Esophagus squamous epithelium (tissue), 4 donors: Measurements from ENCODE around the gene ADAMTSL1.

Experiments
- POLR2A ChIP-seq, 4 donors: fragments of 450-650 bp; IDR thresholded peaks; one replicate each; pipeline ENCODE4 v1.6.1; 2017; ENCODE audit warnings: antibody characterized with exemption in 4 of 4, mild to moderate bottlenecking in 4 of 4, moderate library complexity in 3 of 4
- TF ChIP-seq, protein P1 (sequence below), 6 experiments: fragments of 450-650 bp in 4 of 6; fragments of 200-600 bp in 2 of 6; sonication (generic) in 2 of 6; IDR thresholded peaks; one replicate each; pipeline ENCODE4 v1.5.1; 2016 to 2019; ENCODE audit warnings: antibody characterized with exemption in 6 of 6, mild to moderate bottlenecking in 4 of 6, moderate library complexity in 4 of 6

GRCh38 chr9:18796696-18797270 lies 322.8 kb downstream of the ADAMTSL1 start:
- TF ChIP-seq, protein P1, sequence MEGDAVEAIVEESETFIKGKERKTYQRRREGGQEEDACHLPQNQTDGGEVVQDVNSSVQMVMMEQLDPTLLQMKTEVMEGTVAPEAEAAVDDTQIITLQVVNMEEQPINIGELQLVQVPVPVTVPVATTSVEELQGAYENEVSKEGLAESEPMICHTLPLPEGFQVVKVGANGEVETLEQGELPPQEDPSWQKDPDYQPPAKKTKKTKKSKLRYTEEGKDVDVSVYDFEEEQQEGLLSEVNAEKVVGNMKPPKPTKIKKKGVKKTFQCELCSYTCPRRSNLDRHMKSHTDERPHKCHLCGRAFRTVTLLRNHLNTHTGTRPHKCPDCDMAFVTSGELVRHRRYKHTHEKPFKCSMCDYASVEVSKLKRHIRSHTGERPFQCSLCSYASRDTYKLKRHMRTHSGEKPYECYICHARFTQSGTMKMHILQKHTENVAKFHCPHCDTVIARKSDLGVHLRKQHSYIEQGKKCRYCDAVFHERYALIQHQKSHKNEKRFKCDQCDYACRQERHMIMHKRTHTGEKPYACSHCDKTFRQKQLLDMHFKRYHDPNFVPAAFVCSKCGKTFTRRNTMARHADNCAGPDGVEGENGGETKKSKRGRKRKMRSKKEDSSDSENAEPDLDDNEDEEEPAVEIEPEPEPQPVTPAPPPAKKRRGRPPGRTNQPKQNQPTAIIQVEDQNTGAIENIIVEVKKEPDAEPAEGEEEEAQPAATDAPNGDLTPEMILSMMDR (IDR thresholded peaks at IDR 0.05) = no peak
- TF ChIP-seq POLR2A (IDR thresholded peaks at IDR 0.05) = no peak
